GM12873 (cell line): ENCODE results near the gene GPS2.

Experiments used
- CTCF ChIP-seq: IDR thresholded peaks from 2 replicates; pipeline ENCODE4 v1.5.1; 2012; ENCODE audit warnings: low read depth, mild to moderate bottlenecking, moderate library complexity, low read length, control low read depth; ENCODE audit not compliant: insufficient read depth; ENCODE audit errors: missing control alignments

The GPS2 gene

GRCh38 chr17:7292729-7293128 is 22.4 kb downstream of the GPS2 start:
- no peak for TF ChIP-seq CTCF

GRCh38 chr17:7292194-7292593 is 23.0 kb downstream of the GPS2 start:
- no peak for TF ChIP-seq CTCF

GRCh38 chr17:7290685-7291084 is 24.5 kb downstream of the GPS2 start:
- no peak for TF ChIP-seq CTCF

GRCh38 chr17:7290166-7290565 is 25.0 kb downstream of the GPS2 start:
- TF ChIP-seq CTCF: no peak

- no peak for TF ChIP-seq CTCF
Observed at GRCh38 chr17:7289256-7290032, 25.7 kb downstream of the GPS2 start.

GRCh38 chr17:7285679-7286078 is 29.5 kb downstream of the GPS2 start:
- no peak for TF ChIP-seq CTCF

- TF ChIP-seq CTCF: no peak
Observed at GRCh38 chr17:7284911-7285310, 30.2 kb downstream of the GPS2 start.
